ENCODE measurements around the gene HTN3. TPM values are rescaled to one million over a fixed set of nuclear protein-coding genes. Genes with fewer than 3 reads are reported as not detected.

The HTN3 gene
- total RNA-seq, 1 experiment from 2014 or later, result not detected

Other genes starting within 250 kb of the HTN3 start
- gene SULT1E1, start 168.3 kb upstream of the HTN3 start, total RNA-seq (2014; rRNA removed), result not detected in 2 replicates
- gene CSN1S1, start 97.4 kb upstream of the HTN3 start, total RNA-seq (2014; rRNA removed), result not detected in 2 replicates
- gene CSN2, start 62.7 kb upstream of the HTN3 start, total RNA-seq (2014; rRNA removed), result not detected in 2 replicates
- not detected in 2 replicates for gene STATH, start 32.5 kb upstream of the HTN3 start, total RNA-seq (2014; rRNA removed)
- not detected in 2 replicates for gene HTN1, start 22.0 kb downstream of the HTN3 start, total RNA-seq (2014; rRNA removed)
- gene PRR27, start 125.8 kb downstream of the HTN3 start, total RNA-seq (2014; rRNA removed), result not detected in 2 replicates
- not detected in 2 replicates for gene ODAM, start 167.3 kb downstream of the HTN3 start, total RNA-seq (2014; rRNA removed)
- gene FDCSP, start 197.7 kb downstream of the HTN3 start, total RNA-seq (2014; rRNA removed), result not detected in 2 replicates
- gene CSN3, start 214.1 kb downstream of the HTN3 start, total RNA-seq (2014; rRNA removed), result not detected in 2 replicates

Data from LHCN-M2 (cell line).